Testis (tissue), 2 donors: ENCODE results near the gene ADAM23.

ENCODE experiments used
- POLR2A ChIP-seq: fragments of 450-650 bp; IDR thresholded peaks from one replicate; pipeline ENCODE4 v1.6.1; 2017; ENCODE audit warnings: antibody characterized with exemption, mild to moderate bottlenecking, moderate library complexity
- TF ChIP-seq, protein P1 (sequence below), 3 experiments: fragments of 450-650 bp in 2 of 3; fragments of 200-600 bp in 1 of 3; sonication (generic) in 1 of 3; IDR thresholded peaks; one replicate each; pipeline ENCODE4 v1.5.1; 2016 to 2019; ENCODE audit warnings: antibody characterized with exemption in 3 of 3, mild to moderate bottlenecking in 2 of 3, moderate library complexity in 1 of 3

DNA sequence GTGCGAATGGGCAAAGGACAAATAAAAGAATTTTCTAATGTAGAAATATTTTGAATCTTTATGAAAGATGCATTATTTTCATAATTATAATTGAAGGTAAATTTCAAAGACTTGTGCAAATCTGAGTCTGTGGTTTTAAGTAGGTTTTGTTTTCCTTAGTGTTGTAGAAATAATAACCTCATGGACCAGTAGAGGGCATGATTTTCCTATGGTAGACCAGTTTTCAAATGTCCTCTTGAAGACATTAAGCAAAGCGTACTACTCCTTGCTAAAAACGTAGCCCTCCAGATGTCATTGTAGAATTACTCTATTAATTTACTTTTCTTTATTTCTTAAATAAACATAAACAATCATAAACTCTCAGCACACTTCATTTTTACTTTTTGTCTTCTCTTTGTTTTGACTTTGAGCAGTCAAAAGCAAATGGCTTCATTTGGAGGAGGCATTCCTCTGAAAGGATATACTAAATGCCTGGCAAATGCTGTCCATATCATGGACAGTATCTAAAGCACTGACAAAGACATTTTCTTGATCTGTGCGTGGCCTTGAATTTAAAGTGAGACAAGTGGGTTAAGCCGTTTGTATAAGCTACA is 113.1 kb downstream of the ADAM23 start:
- TF ChIP-seq, protein P1, sequence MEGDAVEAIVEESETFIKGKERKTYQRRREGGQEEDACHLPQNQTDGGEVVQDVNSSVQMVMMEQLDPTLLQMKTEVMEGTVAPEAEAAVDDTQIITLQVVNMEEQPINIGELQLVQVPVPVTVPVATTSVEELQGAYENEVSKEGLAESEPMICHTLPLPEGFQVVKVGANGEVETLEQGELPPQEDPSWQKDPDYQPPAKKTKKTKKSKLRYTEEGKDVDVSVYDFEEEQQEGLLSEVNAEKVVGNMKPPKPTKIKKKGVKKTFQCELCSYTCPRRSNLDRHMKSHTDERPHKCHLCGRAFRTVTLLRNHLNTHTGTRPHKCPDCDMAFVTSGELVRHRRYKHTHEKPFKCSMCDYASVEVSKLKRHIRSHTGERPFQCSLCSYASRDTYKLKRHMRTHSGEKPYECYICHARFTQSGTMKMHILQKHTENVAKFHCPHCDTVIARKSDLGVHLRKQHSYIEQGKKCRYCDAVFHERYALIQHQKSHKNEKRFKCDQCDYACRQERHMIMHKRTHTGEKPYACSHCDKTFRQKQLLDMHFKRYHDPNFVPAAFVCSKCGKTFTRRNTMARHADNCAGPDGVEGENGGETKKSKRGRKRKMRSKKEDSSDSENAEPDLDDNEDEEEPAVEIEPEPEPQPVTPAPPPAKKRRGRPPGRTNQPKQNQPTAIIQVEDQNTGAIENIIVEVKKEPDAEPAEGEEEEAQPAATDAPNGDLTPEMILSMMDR (IDR thresholded peaks at IDR 0.05): peak in 2 of 3 experiments; percentile 25 to 41
- no peak for TF ChIP-seq POLR2A
